Astrocyte (in vitro differentiated cells and primary cell): ENCODE data around the gene GLT1D1.

Source experiments
- CTCF ChIP-seq: IDR thresholded peaks from 2 replicates; pipeline ENCODE4 v1.5.1; 2011; ENCODE audit warnings: low read depth, mild to moderate bottlenecking, inconsistent platforms, low read length, moderate library complexity; ENCODE audit not compliant: insufficient read depth
- EZH2 ChIP-seq: IDR thresholded peaks from 2 replicates; pipeline ENCODE4 v1.6.1; 2012; ENCODE audit warnings: mild to moderate bottlenecking, low read length, inconsistent platforms; ENCODE audit not compliant: insufficient read depth

DNA sequence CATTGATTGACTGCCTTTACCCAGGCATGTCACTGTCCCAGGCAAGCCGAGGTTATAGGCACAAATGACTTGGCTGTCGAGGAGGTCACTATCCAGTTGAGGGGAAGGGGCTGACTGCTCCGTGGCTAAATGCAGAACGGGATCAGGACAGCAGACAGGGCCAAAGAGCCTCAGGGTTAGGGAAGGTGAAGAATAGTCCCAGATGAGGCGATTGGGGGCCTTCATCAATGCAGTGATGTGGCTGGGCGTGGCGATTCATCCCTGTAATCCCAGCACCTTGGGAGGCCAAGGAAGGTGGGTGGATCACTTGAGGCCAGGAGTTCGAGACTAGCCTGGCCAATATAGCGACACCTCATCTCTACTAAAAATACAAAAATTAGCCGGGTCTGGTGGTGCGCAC is 10.7 kb upstream of the GLT1D1 start:
- TF ChIP-seq CTCF (no peak), EZH2 (no peak)
